ENCODE data around the gene RPRD1A.
A peak's percentile ranks its signal among the peaks of the same experiment; 100 is the strongest.
"Not testable (repeated sequence)": the region's sequence is repeated elsewhere in the genome, so short reads cannot be mapped to it uniquely, and the experiment has no call there.

Gene RPRD1A

GRCh38 chr18:36067055-36067957, at the start of gene RPRD1A:
TSS of gene RPRD1A (minus strand) at chr18:36067559. CDS start at chr18:36067404, 155 bp downstream.
- peak; percentile 87 for DNase-seq

- DNase-seq, result not testable (repeated sequence)
Observed at GRCh38 chr18:36116771-36117170, 49.4 kb upstream of the RPRD1A start.

- DNase-seq, result no peak
Observed at GRCh38 chr18:36114738-36115137, 47.4 kb upstream of the RPRD1A start.

- DNase-seq, result no peak
Observed at GRCh38 chr18:36114251-36114650, 46.9 kb upstream of the RPRD1A start.

DNA sequence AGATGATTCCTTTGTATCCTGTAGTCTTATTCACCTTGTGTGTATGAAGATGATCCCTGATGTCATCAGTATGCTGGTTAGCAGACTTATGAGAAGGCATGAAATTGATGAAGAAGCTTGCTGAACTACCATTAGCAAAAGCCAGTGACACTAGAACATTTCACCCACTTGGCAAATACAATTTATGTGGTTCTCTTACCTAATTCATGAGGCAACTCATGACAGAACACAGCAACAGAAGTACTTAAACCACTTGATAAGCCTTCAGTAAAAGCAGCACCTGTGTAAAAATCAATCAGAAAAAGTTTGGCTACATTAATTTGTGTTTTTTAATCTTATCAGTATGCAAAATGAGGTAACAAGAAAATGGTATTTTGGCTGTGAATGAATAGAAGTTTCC, 44.9 kb upstream of the RPRD1A start:
- DNase-seq, result no peak

- DNase-seq, result no peak
Observed at GRCh38 chr18:36109737-36110136, 42.4 kb upstream of the RPRD1A start.

DNA sequence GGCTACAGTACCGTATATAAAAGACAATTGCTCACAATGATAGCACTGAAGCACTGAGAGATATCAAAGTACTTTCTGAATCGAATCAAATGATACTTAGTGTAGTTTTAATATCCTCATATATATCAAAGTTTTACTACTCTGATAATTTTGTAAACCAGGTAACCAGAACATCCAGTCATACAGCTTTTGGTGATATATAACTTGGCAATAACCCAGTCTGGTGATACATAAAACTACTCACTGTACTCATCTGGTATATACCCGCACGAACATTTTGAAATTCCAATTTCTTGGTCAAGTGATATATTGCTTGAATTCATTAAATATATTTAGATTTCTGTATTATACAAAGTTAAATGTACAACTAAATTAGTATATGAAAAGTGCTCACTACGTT, 41.2 kb upstream of the RPRD1A start:
- DNase-seq, result no peak

DNA sequence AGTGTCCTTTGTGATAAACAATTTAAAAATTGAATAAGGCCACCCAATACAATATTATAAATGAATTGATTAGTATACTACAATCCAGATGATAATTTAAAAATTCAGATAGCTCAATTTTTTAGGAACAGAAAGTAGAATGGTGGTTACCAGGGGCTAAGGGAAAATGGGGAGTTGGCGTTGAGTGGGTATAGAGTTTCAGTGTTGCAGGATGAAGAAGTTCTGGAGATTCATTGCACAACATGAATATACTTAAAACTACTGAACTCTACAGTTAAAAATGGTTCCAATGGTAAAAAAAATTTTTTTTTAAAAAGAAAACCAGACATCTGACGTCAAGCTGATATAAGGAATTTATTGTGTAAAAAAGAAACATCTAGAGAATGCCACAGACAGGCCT, 40.8 kb upstream of the RPRD1A start:
- no peak for DNase-seq

GRCh38 chr18:36107477-36107876, 40.1 kb upstream of the RPRD1A start:
- no peak for DNase-seq

- DNase-seq, result no peak
Observed at GRCh38 chr18:36104749-36105148, 37.4 kb upstream of the RPRD1A start.

- DNase-seq, result no peak
Observed at GRCh38 chr18:36101943-36102342, 34.6 kb upstream of the RPRD1A start.

GRCh38 chr18:36099311-36099710, 32.0 kb upstream of the RPRD1A start:
- DNase-seq, result no peak

GRCh38 chr18:36096955-36097354, 29.6 kb upstream of the RPRD1A start:
- DNase-seq, result no peak

DNA sequence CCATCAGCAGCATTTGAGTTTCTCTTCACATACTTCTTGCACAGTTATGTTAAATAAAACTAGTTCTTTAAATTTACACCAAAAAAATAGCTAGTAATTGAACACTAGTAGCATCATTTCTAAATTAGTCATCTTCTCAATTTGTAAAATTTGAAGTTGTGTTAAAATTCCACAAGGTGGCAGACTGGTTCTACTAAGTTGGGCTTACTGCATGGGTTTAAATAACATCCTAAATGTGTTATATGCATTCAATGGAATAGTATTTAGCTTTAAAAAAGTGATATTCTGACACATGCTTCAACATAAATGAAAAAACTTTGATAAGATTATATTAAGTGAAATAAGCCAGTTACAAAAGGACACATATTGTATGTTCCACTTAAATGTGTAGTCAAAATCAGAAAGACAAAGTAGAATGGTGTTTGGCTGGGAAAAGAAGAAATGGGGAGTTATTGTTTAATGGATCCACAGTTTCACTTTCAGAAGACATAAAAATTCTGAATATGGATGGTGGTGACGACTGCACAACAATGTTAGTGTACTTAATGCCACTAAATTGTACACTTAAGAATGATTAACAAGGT, 28.7 kb upstream of the RPRD1A start:
- no peak for DNase-seq

GRCh38 chr18:36094431-36094830, 27.1 kb upstream of the RPRD1A start:
- DNase-seq, result no peak

DNA sequence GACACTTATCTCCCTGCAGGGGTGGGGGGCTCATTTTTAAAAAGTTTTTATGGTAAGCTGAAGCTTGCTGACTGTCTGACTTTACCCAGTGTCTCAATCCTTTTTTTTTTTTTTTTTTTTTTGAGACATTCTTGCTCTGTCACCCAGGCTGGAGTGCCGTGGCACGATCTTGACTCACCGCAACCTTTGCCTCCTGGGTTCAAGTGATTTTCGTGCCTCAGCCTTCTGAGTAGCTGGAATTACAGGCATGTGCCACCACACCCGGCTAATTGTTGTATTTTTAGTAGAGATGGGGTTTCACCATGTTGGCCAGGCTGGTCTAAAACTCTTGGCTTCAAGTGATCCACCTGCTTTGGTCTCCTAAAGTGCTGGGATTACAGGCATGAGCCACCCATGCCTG, 24.8 kb upstream of the RPRD1A start:
- DNase-seq, result not testable (repeated sequence)

DNA sequence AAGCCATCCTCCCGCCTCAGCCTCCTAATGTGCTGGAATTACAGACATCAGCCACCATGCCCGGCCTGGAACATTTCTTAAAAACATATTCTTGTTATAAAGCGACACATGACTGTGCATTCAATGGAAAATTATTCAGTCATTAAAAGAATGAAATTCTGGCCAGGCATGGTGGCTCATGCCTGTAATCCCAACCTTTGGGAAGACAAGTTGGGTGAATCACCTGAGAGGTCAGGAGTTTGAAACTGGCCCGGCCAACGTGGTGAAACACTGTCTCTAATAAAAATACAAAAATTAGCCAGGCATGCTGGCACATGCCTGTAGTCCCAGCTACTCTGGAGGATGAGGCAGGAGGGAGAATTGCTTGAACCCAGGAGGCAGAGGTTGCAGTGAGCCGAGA, 21.6 kb upstream of the RPRD1A start:
- DNase-seq, result no peak

DNA sequence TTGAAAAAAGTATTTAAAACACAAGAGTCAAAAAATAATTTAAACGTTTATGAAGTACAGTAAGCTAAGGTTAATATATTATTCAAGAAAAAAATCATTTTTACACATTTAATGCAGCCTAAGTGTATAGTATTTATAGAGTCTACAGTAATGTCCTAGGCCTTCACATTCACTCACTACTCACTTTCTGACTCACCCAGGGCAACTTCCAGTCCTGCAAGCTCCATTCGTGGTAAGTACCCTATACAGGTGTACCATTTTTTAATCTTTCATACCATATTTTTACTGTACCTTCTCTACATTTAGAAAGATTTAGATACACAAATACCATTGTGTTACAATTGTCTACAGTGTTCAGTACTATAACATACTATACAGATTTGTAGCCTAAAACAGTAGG, 20.9 kb upstream of the RPRD1A start:
- DNase-seq, result no peak

DNA sequence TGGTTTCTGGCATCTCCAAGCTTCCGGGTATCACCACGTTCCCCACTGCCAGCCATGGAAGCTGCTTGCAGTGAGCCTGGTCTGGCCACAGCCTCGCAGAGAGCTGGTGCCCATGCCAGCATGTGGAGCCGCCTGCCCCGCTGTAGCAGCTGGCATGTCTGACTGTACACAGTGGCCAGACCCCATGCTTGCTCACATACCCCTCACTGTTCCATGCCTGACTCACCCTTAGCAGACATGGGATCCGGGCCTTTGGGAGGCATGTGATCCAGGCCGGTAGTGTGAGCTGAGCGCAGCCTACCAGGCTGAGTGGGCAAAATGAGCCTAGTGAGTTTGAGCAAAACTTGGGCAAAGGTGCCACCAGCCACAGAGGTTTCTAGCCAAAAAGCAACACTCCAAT, 18.8 kb upstream of the RPRD1A start:
- DNase-seq, result no peak

- DNase-seq, result no peak
Observed at GRCh38 chr18:36085195-36085594, 17.8 kb upstream of the RPRD1A start.

- DNase-seq, result no peak
Observed at GRCh38 chr18:36083729-36084128, 16.4 kb upstream of the RPRD1A start.

DNA sequence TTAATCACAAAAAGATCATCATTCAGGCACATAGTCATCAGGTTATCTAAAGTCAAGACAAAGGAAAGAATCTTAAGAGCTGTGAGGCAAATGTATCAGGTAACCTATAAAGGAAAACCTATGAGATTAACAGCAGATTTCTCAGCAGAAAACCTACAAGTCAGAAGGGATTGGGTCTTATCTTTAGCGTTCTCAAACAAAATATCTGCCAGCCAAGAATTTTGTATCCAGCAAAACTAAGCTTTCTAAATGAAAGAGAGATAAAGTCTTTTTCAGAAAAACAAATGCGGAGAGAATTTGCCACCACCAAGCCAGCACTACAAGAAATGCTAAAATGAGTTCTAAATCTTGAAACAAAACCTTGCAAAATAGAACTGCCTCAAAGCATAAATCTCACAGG, 13.8 kb upstream of the RPRD1A start:
- DNase-seq, result not testable (repeated sequence)

GRCh38 chr18:36078751-36079529, 11.6 kb upstream of the RPRD1A start:
- DNase-seq, result no peak

- not testable (repeated sequence) for DNase-seq
Observed at GRCh38 chr18:36077764-36078163, 10.4 kb upstream of the RPRD1A start.

All from NCI-H524 treated with DMSO at 0.1 percent for 48 hours (cell line).